GM18508 (cell line): ENCODE data around the gene SLC6A6.

ENCODE experiments used
- ATAC-seq: cut with Tn5 transposase; IDR thresholded peaks from one replicate; pipeline ENCODE4 v1.9.1; 2021; ENCODE audit warnings: moderate number of reproducible peaks; ENCODE audit not compliant: insufficient read depth, unreplicated experiment

The SLC6A6 gene

GRCh38 chr3:14461006-14461747 lies 58.8 kb downstream of the SLC6A6 start:
- ATAC-seq: no peak

- no peak for ATAC-seq
Measured at GRCh38 chr3:14461748-14462324, 59.4 kb downstream of the SLC6A6 start.

GRCh38 chr3:14462738-14463137 lies 60.3 kb downstream of the SLC6A6 start:
- ATAC-seq: no peak

GRCh38 chr3:14463330-14464140 lies 61.1 kb downstream of the SLC6A6 start:
- ATAC-seq: no peak

- ATAC-seq: no peak
Measured at GRCh38 chr3:14464141-14464465, 61.7 kb downstream of the SLC6A6 start.

- ATAC-seq: no peak
Measured at GRCh38 chr3:14464521-14464920, 62.1 kb downstream of the SLC6A6 start.

GRCh38 chr3:14465425-14465824 lies 63.0 kb downstream of the SLC6A6 start:
- ATAC-seq: no peak

GRCh38 chr3:14466179-14466903 lies 63.9 kb downstream of the SLC6A6 start:
- no peak for ATAC-seq

GRCh38 chr3:14467814-14468620 lies 65.6 kb downstream of the SLC6A6 start:
- ATAC-seq: no peak

- no peak for ATAC-seq
Measured at GRCh38 chr3:14468621-14468981, 66.2 kb downstream of the SLC6A6 start.

- no peak for ATAC-seq
Measured at GRCh38 chr3:14470461-14470860, 68.1 kb downstream of the SLC6A6 start.

- ATAC-seq: no peak
Measured at GRCh38 chr3:14471016-14471415, 68.6 kb downstream of the SLC6A6 start.

GRCh38 chr3:14471690-14472089 lies 69.3 kb downstream of the SLC6A6 start:
- ATAC-seq: no peak

GRCh38 chr3:14472471-14473351 lies 70.3 kb downstream of the SLC6A6 start:
- no peak for ATAC-seq

- no peak for ATAC-seq
Measured at GRCh38 chr3:14473411-14473891, 71.0 kb downstream of the SLC6A6 start.

GRCh38 chr3:14474363-14475081 lies 72.1 kb downstream of the SLC6A6 start:
- no peak for ATAC-seq

GRCh38 chr3:14475621-14476020 lies 73.2 kb downstream of the SLC6A6 start:
- no peak for ATAC-seq

GRCh38 chr3:14476583-14477265 lies 74.3 kb downstream of the SLC6A6 start:
- ATAC-seq: no peak
